KG1 (cell line): ENCODE data around the gene FARP1.

Source experiments
- DNase-seq: peaks from one replicate; lab custom pipeline; 2025; lab: John Stamatoyannopoulos, UW

Gene FARP1

GRCh38 chr13:98461486-98462240, 318.8 kb downstream of the FARP1 start:
- no peak for DNase-seq

DNA sequence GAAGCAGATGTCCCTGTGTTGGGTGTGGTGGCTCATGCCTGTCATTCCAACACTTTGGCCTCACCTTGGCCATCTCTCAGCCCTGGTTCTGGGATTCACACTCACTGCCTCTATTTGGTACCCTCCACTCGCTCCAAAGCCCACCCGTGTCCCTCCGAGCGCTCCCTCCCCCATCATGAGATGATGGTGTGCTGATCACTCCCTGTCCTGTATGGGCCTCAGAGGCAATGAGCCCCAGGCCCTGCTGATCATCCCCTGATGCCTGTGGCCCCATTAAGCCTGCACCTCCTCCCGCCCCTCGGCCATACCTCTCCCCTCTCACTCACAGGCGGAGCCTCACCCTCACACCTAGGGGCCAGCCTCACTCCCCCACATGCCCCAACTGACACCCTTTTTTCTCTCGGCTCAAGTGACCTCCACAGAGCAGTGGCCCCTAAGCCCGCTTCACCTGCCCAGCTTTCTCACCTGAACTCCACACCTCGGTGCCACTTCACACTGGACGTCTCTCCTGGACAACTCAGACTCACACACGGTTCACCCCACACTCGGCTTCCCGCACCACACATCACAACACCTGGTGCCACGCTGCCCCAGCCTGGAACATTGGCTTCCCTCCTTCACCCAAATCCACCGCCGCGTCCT, 319.5 kb downstream of the FARP1 start:
- DNase-seq = no peak

DNA sequence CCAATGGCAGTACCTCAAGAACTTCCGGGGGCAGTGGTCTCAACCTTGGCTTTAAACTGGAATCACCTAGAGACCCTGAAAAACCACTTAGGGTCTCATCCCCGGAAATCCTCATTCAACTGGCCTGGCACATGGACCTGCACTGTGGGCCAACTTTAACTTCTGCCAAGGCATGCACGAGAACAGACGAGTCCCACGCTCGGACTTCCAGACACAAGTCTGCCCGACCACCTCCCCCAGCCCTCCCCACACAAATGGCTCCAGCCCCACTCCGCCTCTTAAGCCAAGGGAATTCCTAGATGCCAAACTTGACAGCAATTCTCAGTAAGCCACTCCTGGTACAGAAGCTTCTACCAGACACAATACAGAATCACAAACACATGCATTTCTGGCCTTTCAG, 320.1 kb downstream of the FARP1 start:
- DNase-seq = no peak

- no peak for DNase-seq
Observed at GRCh38 chr13:98466634-98467236, 323.8 kb downstream of the FARP1 start.

DNA sequence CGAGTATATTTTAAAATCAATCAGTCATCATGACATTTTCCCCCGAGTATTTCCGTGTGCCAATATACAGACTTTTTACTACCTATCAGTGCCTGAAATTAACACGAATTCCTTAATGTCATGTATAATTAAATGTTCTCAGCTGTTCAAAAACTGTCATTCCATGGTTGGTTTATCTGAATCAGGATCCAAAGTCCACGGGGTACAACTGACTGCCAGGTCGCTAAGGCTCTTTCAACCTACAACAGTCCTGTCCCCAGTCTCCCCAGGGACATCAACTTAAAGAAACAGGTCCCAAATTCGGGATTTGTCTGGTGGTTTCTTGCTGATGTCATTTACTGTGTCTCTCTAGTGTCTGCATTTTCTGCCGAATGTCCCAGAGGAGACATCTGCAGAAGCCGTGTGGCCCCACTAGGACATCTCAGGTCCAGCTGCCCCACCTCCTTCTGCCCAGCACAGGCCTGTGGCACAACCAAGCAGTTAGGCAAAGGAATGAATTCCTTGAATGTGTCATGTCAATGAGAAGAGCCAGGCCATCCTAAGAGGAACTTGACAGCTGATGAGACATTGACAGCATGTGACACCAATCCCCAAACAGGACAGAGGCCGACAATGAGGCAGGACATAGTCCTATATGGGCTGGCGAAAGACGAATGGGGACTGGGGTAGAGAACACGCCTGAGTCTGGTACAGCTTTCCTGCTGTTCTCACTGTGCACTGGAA, 324.5 kb downstream of the FARP1 start:
- no peak for DNase-seq

GRCh38 chr13:98468361-98468760, 325.5 kb downstream of the FARP1 start:
- DNase-seq = no peak

GRCh38 chr13:98468929-98469328, 326.0 kb downstream of the FARP1 start:
- no peak for DNase-seq

DNA sequence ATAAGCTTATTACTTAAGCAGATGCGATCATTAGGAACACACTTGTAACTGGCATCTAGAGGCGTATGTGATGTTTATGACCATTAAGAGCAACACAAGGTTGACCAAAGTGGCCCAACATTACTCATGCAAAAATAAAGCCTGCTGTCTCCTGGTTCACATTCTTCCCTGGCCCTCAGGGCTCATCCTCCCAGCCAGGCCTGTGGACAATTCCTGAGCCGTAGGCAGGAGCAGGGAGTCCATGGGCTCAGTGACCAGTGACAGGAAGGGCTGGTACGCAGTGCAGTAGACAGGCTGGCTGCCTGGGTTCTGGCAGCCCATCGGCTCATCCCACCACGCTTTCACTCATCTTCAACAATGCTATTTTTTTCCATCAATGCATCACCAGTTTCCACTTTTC, 328.0 kb downstream of the FARP1 start:
- DNase-seq = no peak

- no peak for DNase-seq
Observed at GRCh38 chr13:98471934-98472333, 329.0 kb downstream of the FARP1 start.

DNA sequence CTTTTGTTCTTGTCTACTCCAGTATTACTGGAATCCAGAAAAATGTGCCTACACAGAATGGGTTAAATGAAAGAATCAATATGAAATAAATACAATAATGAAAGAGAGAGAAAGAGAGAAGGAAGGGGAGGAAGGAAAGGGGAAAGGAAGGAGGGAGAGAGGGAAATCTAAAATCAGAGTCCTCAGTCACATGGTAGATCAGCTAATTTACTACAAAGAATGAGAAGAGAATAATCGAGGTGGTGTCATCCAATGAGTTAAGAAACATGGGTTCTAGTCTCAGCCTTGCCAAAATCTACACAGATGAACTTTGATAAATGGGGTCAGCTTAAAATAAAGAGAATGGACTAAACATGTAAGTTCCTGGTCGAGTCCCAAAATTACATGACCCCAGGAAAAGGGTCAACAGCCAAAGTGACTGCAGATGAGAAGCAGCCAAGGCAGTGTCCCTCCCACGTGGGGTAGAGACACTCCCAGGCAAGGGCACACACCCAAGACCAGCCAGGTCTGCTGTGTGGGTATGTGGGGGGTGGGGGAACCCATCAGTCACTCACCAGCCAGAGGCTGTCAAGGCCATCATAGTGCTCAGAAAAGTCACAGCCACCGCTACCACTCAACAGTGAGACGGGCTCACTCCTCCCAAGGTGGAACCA, 330.4 kb downstream of the FARP1 start:
- DNase-seq = no peak

DNA sequence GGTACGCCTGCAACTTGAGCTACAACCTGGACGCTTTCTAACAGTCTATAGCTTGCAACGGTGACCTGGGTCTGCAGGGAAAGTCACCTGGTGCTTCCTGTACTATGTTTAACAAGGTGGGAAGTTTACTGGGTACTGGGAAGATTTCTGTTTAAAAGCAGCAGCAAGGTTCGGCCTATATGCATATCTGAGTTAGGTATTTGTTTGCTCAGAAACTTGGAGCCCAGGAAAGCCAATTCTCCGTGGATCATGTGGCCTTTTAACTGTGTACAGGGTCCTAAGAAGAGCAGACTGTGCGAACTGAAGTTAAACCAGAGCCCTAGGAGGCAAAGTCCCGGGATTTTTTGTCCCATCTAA, 330.9 kb downstream of the FARP1 start:
- no peak for DNase-seq

- DNase-seq = no peak
Observed at GRCh38 chr13:98474292-98474691, 331.4 kb downstream of the FARP1 start.

- no peak for DNase-seq
Observed at GRCh38 chr13:98474761-98475160, 331.9 kb downstream of the FARP1 start.

DNA sequence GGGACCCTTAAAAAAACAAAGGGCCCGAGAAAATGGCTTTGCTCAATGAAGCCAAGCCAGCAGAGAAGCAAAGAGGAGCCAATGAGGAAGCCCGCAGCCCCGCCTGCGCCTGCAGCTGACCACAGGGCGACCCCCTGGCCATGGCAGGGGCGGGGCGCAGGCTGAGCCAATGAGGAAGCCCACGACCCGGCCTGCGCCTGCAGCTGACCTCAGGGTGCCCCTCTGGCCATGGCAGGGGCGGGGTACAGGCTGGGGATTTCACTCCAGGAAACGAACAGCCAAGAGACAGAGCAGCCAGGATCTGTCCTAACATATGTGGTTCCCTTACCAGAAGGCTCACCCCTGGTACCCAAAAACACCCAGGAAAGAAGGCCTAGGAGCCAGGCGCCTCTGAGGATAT, 332.6 kb downstream of the FARP1 start:
- DNase-seq = no peak

DNA sequence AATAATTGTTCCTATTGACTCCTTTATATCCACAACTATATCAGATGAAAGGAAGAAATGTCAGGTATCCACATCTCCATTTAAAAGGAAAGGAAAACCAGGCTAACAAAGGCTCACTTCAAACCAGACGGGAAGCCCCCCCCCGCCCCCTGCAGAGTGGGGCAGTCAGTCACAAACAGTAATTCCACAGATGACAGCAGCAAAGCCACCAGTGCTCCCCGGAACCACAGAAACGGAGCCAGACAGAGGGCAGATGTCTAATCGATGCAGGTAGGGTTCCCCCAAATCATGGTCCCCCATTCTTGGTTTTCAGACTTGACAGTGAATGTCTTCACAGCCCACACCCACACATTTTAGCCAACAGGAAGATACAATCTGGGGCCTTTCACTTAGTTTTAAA, 333.2 kb downstream of the FARP1 start:
- no peak for DNase-seq

- peak; percentile 54 for DNase-seq
Observed at GRCh38 chr13:98476538-98476966, 333.7 kb downstream of the FARP1 start.

DNA sequence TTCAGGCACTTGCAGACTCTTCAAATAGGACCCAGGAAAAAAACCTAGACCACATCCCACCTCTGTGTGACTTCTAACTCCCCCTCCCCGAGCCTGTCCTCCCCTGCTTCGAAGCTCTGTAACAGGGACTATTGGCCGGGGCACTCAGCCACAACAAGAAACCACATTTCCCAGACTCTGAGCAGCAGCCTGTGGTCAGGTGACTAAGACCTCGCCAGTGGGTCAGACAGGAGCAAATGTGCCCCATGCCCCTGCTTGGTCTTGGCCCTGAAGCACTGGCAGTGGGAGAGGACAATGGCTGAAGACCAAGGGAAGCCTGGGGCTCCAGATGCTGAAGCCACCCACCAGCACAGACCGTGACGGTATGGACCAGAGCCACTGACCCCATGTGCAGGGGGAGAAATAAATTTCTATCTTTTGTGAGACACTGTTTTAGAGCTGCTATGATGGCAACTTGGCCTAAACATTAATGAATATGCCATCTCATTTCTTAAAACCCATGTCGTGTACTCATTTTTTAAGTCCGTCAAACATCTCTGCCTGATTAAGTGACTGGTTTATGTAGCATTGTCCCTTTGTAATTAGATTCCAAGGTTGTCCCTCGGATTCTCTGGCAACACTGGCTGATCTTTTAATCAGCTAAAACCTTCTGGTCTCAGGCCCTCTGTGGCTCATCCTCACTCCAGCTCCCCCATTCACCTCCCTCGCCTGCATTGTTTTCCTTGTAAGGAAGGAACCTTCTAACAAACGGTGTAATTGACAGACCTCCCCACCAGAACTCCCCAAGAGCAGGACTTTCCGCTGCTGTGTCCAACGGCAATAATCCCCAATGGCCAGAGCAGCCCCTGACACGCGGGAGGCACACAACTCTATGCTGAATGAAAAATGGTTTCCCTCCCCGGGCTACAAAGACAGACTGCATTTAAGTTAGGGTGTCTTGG, 335.6 kb downstream of the FARP1 start:
- DNase-seq = peak; percentile 31

DNA sequence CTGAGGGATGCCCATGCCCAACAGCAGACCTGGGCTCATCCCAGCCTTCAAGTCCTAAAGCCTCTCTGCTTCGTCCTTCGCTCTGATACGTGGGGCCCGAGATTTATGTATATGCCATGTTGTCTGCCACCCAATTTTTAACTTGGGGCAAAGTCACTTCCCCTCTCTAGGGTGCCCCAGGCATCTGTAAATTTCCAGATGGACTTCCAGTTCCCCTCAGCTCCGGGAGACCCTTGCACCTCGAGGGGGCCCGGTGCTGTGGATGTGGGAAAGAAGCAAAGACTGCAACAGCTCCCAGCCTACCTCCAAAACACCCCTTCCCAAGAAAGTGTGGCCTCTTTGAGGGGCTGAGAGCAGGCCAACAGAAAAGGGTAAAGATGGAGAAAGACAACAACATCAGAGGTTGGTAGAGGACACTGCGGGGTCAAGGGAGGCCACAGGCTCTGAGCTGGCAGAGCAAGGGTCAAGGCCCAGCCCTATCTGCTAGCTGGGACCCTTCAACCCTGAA, 336.7 kb downstream of the FARP1 start:
- DNase-seq = no peak

- no peak for DNase-seq
Observed at GRCh38 chr13:98480915-98481877, 338.3 kb downstream of the FARP1 start.
